Erythroblast (primary cell): ENCODE data around the gene ACBD3.

Experiments
- GATA1 ChIP-seq: IDR thresholded peaks from 2 replicates; pipeline ENCODE4 v1.6.1; 2011; ENCODE audit warnings: low read depth, mild to moderate bottlenecking, control low read depth, low read length, moderate library complexity
- POLR2A ChIP-seq: IDR thresholded peaks from 2 replicates; pipeline ENCODE4 v1.6.1; 2011; ENCODE audit warnings: mild to moderate bottlenecking, low read length

- TF ChIP-seq POLR2A (no peak), GATA1 (no peak)
Observed at GRCh38 chr1:226117330-226117729, 69.2 kb downstream of the ACBD3 start.
